Lower leg skin (tissue), 3 donors: ENCODE results near the gene MIA2.

Source experiments
- CTCF ChIP-seq, 3 donors: fragments of 450-650 bp; IDR thresholded peaks; one replicate each; pipeline ENCODE4 v1.5.1; 2016; ENCODE audit warnings: antibody characterized with exemption in 3 of 3, mild to moderate bottlenecking in 3 of 3, moderate library complexity in 2 of 3
- POLR2A ChIP-seq, 2 donors: fragments of 450-650 bp; IDR thresholded peaks; one replicate each; pipeline ENCODE4 v1.6.1; 2016 to 2017; ENCODE audit warnings: antibody characterized with exemption in 2 of 2, mild to moderate bottlenecking in 1 of 2, moderate library complexity in 1 of 2

DNA sequence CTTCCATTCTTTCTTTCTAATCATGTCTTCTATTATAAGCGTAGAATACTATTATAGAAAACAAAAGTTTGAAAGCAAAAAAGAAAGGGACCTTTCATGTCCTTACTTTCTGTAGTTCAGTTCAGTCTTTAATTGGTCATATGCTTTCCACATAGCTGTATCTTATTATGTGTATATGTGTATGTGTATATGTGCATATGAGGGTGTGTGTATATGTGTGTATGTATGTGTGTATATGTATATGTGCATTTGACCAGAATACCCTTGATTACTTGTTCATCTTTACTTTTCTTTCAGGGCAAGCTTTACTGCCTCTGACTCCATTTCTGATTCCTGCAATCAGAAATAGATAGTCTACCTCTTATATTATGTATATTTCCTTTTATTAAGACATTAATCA lies 109.9 kb downstream of the MIA2 start:
- no peak for TF ChIP-seq CTCF (IDR thresholded peaks at IDR 0.05)
- TF ChIP-seq POLR2A (IDR thresholded peaks at IDR 0.05) = no peak
